ENCODE results near the gene AHR.

GRCh38 chr7:17390392-17390791 is 91.9 kb downstream of the AHR start:
- TF ChIP-seq CTCF (IDR thresholded peaks at IDR 0.05; ENCODE audit: low read length) (no peak), EZH2 (optimal IDR thresholded peaks at IDR 0.05; ENCODE audit: low read depth, low read length) (no peak), EZH2phosphoT487 (IDR thresholded peaks at IDR 0.05; ENCODE audit: low read length) (no peak)

Data from MM.1S (cell line).